DND-41 (cell line): ENCODE data around the gene BFAR.

Source experiments
- ATAC-seq: fragments of 200-7000 bp; cut with Tn5 transposase; 3 replicates; pipeline ENCODE4 v1.9.1; 2021; ENCODE audit warnings: low read depth; ENCODE audit not compliant: insufficient read depth
- DNase-seq: peaks from one replicate; pipeline ENCODE4 v3.0.0-alpha.2; 2020
- H2AFZ ChIP-seq: 2 replicates; pipeline ENCODE4 v1.6.0; 2012; ENCODE audit warnings: low read depth, low read length
- H3K27ac ChIP-seq: 2 replicates; pipeline ENCODE4 v1.5.1; 2012; ENCODE audit warnings: low read length, inconsistent platforms
- H3K27me3 ChIP-seq: fragments of 200-600 bp; sonication (generic); 2 replicates; pipeline ENCODE4 v1.6.0; 2012; ENCODE audit warnings: low read length, mild to moderate bottlenecking, inconsistent platforms; ENCODE audit not compliant: insufficient read depth, poor library complexity
- H3K36me3 ChIP-seq: 2 replicates; pipeline ENCODE4 v1.5.1; 2012; ENCODE audit warnings: low read length, inconsistent platforms; ENCODE audit not compliant: insufficient read depth
- H3K4me1 ChIP-seq: 2 replicates; pipeline ENCODE4 v1.5.1; 2012; ENCODE audit warnings: mild to moderate bottlenecking, low read length; ENCODE audit not compliant: insufficient read depth
- H3K4me2 ChIP-seq: 2 replicates; pipeline ENCODE4 v1.6.0; 2012; ENCODE audit warnings: mild to moderate bottlenecking, moderate library complexity, low read length, inconsistent platforms; ENCODE audit not compliant: insufficient read depth
- H3K4me3 ChIP-seq, 2 experiments: fragments of 200-600 bp in 1 of 2; shearing (Covaris generic) in 1 of 2; 2 replicates each; pipeline ENCODE4 v1.5.1; 2012 to 2016; ENCODE audit warnings: inconsistent platforms in 2 of 2, low read length in 2 of 2, mild to moderate bottlenecking in 2 of 2, low read depth in 1 of 2, moderate library complexity in 1 of 2
- H3K79me2 ChIP-seq: 2 replicates; pipeline ENCODE4 v1.6.0; 2012; ENCODE audit warnings: low read length, inconsistent platforms; ENCODE audit not compliant: insufficient read depth
- H3K9ac ChIP-seq: 2 replicates; pipeline ENCODE4 v1.6.0; 2012; ENCODE audit warnings: low read depth, mild to moderate bottlenecking, inconsistent platforms, low read length, moderate library complexity
- H3K9me3 ChIP-seq: 2 replicates; pipeline ENCODE4 v1.5.1; 2012; ENCODE audit warnings: low read length, moderate library complexity, mild to moderate bottlenecking, inconsistent platforms; ENCODE audit not compliant: insufficient read depth, severe bottlenecking
- H4K20me1 ChIP-seq: 2 replicates; pipeline ENCODE4 v1.6.0; 2012; ENCODE audit warnings: low read length; ENCODE audit not compliant: insufficient read depth
- EZH2 ChIP-seq: IDR thresholded peaks from 3 replicates; pipeline ENCODE4 v1.6.1; 2012; ENCODE audit warnings: borderline replicate concordance, low read depth, mild to moderate bottlenecking, moderate library complexity, low read length, inconsistent platforms; ENCODE audit not compliant: severe bottlenecking
- TF ChIP-seq, protein P1 (sequence below): IDR thresholded peaks from 2 replicates; pipeline ENCODE4 v1.5.1; 2012; ENCODE audit warnings: borderline replicate concordance, low read length, moderate library complexity, mild to moderate bottlenecking; ENCODE audit not compliant: poor library complexity, severe bottlenecking; ENCODE audit errors: extremely low read depth

BFAR gene

GRCh38 chr16:14672403-14672971 lies 39.7 kb downstream of the BFAR start:
- no peak overlapping the region for H3K4me2 ChIP-seq
- ATAC-seq (no peak), DNase-seq (no peak)
- H4K20me1 ChIP-seq: no peaks in the 10 kb centered on the region
- no peaks in the 10 kb centered on the region for H3K9me3 ChIP-seq
- H3K4me1 ChIP-seq: no peaks in the 10 kb centered on the region
- H3K9ac ChIP-seq: no peak overlapping the region
- H2AFZ ChIP-seq: no peak overlapping the region
- H3K4me3 ChIP-seq: no peak overlapping the region
- H3K79me2 ChIP-seq: no peaks in the 10 kb centered on the region
- H3K27me3 ChIP-seq: no peaks in the 10 kb centered on the region
- peaks cover 20% of the 10 kb centered on the region for H3K36me3 ChIP-seq
- no peak for TF ChIP-seq EZH2
- TF ChIP-seq, protein P1, sequence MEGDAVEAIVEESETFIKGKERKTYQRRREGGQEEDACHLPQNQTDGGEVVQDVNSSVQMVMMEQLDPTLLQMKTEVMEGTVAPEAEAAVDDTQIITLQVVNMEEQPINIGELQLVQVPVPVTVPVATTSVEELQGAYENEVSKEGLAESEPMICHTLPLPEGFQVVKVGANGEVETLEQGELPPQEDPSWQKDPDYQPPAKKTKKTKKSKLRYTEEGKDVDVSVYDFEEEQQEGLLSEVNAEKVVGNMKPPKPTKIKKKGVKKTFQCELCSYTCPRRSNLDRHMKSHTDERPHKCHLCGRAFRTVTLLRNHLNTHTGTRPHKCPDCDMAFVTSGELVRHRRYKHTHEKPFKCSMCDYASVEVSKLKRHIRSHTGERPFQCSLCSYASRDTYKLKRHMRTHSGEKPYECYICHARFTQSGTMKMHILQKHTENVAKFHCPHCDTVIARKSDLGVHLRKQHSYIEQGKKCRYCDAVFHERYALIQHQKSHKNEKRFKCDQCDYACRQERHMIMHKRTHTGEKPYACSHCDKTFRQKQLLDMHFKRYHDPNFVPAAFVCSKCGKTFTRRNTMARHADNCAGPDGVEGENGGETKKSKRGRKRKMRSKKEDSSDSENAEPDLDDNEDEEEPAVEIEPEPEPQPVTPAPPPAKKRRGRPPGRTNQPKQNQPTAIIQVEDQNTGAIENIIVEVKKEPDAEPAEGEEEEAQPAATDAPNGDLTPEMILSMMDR: no peak
- no peak overlapping the region for H3K27ac ChIP-seq

DNA sequence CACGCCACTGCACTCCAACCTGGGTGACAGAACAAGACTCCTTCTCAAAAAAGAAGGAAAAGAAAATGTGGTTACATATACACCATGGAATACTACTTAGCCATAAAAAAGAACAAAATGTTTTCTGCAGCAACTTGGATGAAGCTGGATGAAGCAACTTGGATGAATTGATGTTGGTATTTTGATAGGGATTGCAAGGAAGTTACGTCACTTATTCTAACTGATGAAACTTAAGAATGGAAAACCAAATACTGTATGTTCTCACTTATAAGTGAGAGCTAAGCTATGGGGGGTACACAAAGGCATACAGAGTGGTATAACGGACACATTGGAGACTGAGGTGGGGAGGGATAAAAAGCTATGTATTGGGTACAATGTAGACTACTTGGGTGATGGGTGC lies 43.9 kb downstream of the BFAR start:
- H3K4me3 ChIP-seq: no peak overlapping the region
- H2AFZ ChIP-seq: no peak overlapping the region
- no peaks in the 10 kb centered on the region for H3K27me3 ChIP-seq
- H3K9ac ChIP-seq: no peak overlapping the region
- no peaks in the 10 kb centered on the region for H3K36me3 ChIP-seq
- no peaks in the 10 kb centered on the region for H3K9me3 ChIP-seq
- no peak for ATAC-seq
- no peaks in the 10 kb centered on the region for H4K20me1 ChIP-seq
- H3K4me2 ChIP-seq: no peak overlapping the region
- DNase-seq: no peak
- no peak for TF ChIP-seq EZH2
- TF ChIP-seq, protein P1: no peak
- no peaks in the 10 kb centered on the region for H3K79me2 ChIP-seq
- H3K4me1 ChIP-seq: no peaks in the 10 kb centered on the region
- H3K27ac ChIP-seq: no peak overlapping the region

DNA sequence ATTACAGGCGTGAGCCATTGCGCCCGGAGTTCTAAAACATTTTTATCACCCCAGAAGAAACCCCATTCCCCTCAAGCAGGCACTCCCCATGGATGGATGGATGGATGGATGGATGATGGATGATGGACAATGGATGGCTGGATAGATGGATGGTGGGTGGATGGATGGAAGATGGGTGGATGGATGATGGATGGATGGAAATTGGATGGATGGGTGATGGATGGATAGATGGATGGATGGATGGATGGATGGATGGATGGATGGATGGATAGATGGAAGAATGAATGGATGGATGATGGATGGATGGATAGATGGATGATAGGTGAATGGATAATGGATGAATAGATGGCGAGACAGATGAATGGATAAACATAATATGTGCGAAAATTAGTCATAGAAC lies 44.9 kb downstream of the BFAR start:
- no peaks in the 10 kb centered on the region for H3K4me1 ChIP-seq
- no peaks in the 10 kb centered on the region for H3K36me3 ChIP-seq
- no peak overlapping the region for H2AFZ ChIP-seq
- ATAC-seq (no peak), DNase-seq (no peak)
- H3K9ac ChIP-seq: no peak overlapping the region
- no peaks in the 10 kb centered on the region for H3K79me2 ChIP-seq
- no peaks in the 10 kb centered on the region for H3K9me3 ChIP-seq
- no peaks in the 10 kb centered on the region for H4K20me1 ChIP-seq
- H3K4me3 ChIP-seq: no peak overlapping the region
- H3K4me2 ChIP-seq: no peak overlapping the region
- no peaks in the 10 kb centered on the region for H3K27me3 ChIP-seq
- H3K27ac ChIP-seq: no peak overlapping the region
- no peak for TF ChIP-seq EZH2
- TF ChIP-seq, protein P1: no peak
